HepG2 (cell line): ENCODE data around the gene CASKIN1. TPM values are rescaled to one million over a fixed set of nuclear protein-coding genes. Genes with fewer than 3 reads are reported as not detected.

Source experiments
- ADNP ChIP-seq: sonication (generic); formaldehyde crosslinking; IDR thresholded peaks from 2 replicates; pipeline ENCODE4 v1.4.0; 2020; ENCODE audit warnings: missing genetic modification reagents
- AKNA ChIP-seq: sonication (generic); formaldehyde crosslinking; IDR thresholded peaks from 2 replicates; pipeline ENCODE4 v1.4.0; 2020; ENCODE audit warnings: missing genetic modification reagents, borderline replicate concordance
- CEBPZ ChIP-seq: IDR thresholded peaks from 2 replicates; pipeline ENCODE4 v1.6.1; 2012; ENCODE audit warnings: low read length, improper control_type of control experiment
- ETS1 ChIP-seq: sonication (generic); formaldehyde crosslinking; IDR thresholded peaks from 2 replicates; pipeline ENCODE4 v1.4.0; 2020; ENCODE audit warnings: missing genetic modification reagents
- IKZF4 ChIP-seq: sonication (generic); formaldehyde crosslinking; IDR thresholded peaks from 2 replicates; pipeline ENCODE4 v1.5.1; 2020; ENCODE audit warnings: borderline replicate concordance, mild to moderate bottlenecking, low read depth, missing genetic modification reagents; ENCODE audit errors: not compliant biosample characterization
- KMT2A ChIP-seq: sonication (generic); formaldehyde crosslinking; IDR thresholded peaks from 2 replicates; pipeline ENCODE4 v1.4.0; 2020; ENCODE audit warnings: missing genetic modification reagents
- MTA1 ChIP-seq: sonication (generic); formaldehyde crosslinking; IDR thresholded peaks from 2 replicates; pipeline ENCODE4 v1.4.0; 2020; ENCODE audit warnings: missing genetic modification reagents, mild to moderate bottlenecking, borderline replicate concordance
- NFYC ChIP-seq: IDR thresholded peaks from 2 replicates; pipeline ENCODE4 v1.6.1; 2016; ENCODE audit warnings: missing genetic modification reagents, missing compliant biosample characterization
- PHF5A ChIP-seq: IDR thresholded peaks from one replicate; pipeline ENCODE4 v1.6.1; 2018; ENCODE audit warnings: low read depth, missing genetic modification reagents; ENCODE audit not compliant: unreplicated experiment
- RBFOX2 ChIP-seq: fragments of 200-400 bp; formaldehyde crosslinking; IDR thresholded peaks from 2 replicates; pipeline ENCODE4 v1.6.1; 2017; ENCODE audit warnings: low read depth, mild to moderate bottlenecking, low read length
- SRSF1 ChIP-seq: fragments of 200-400 bp; formaldehyde crosslinking; optimal IDR thresholded peaks from 2 replicates; pipeline ENCODE3; 2017; ENCODE audit warnings: mild to moderate bottlenecking, low read depth, low read length, moderate library complexity
- TBX3 ChIP-seq: fragments of 450-650 bp; IDR thresholded peaks from 2 replicates; pipeline ENCODE4 v1.6.1; 2017; ENCODE audit warnings: antibody characterized with exemption, mild to moderate bottlenecking, inconsistent platforms, borderline replicate concordance
- TCF7 ChIP-seq: sonication (generic); IDR thresholded peaks from 2 replicates; pipeline ENCODE4 v1.6.1; 2016; ENCODE audit warnings: antibody characterized with exemption, low read depth
- XBP1 ChIP-seq: sonication (generic); formaldehyde crosslinking; IDR thresholded peaks from 2 replicates; pipeline ENCODE4 v1.5.0; 2020; ENCODE audit warnings: missing genetic modification reagents
- ZEB1 ChIP-seq: IDR thresholded peaks from 2 replicates; pipeline ENCODE4 v1.6.1; 2012; ENCODE audit warnings: mild to moderate bottlenecking, low read depth, inconsistent platforms; ENCODE audit not compliant: insufficient replicate concordance
- ZFP62 ChIP-seq: sonication (generic); formaldehyde crosslinking; IDR thresholded peaks from 2 replicates; pipeline ENCODE4 v1.4.0; 2020; ENCODE audit warnings: missing genetic modification reagents
- ZNF282 ChIP-seq: fragments of 450-650 bp; IDR thresholded peaks from 2 replicates; pipeline ENCODE4 v1.6.1; 2018; ENCODE audit not compliant: partially characterized antibody
- polyA plus RNA-seq, 8 experiments: library from polyadenylated mRNA; depleted of rRNA in 3 of 8; stranded (reverse) in 7 of 8; unstranded in 1 of 8; fragments of >200 nt; fragmentation: Illumina TruSeq in 4 of 8; extraction: Trizol in 4 of 8; gene quantifications; 2 replicates each; pipeline versions ENCODE4 v1.2.1 to v1.2.3, GENCODE V29; 2011 to 2016; ENCODE audit warnings: low read depth in 4 of 8, missing spikeins in 1 of 8, mixed read lengths in 1 of 8; ENCODE audit not compliant: insufficient read depth in 1 of 8
- total RNA-seq, 5 experiments: library from RNA; depleted of rRNA; stranded (reverse); fragments of >200 nt; fragmentation: Illumina TruSeq; extraction: Trizol; gene quantifications; 2 replicates each; pipeline ENCODE4 v1.2.3, GENCODE V29; 2016; ENCODE audit warnings: low read depth in 1 of 5

The CASKIN1 gene
- total and polyA plus RNA-seq, 2 of the 13 experiments (the other 11 are each of a cell fraction or from before 2014, with no cell fraction given) = 1.2 to 2.2 TPM

GRCh38 chr16:2210386-2211365 is 14.3 kb upstream of the CASKIN1 start, which contains the start of gene BRICD5 (continued):
- TF ChIP-seq AKNA (CRISPR knock-in tag) (no peak), ZFP62 (CRISPR knock-in tag) (no peak), XBP1 (CRISPR knock-in tag) (no peak), NFYC (CRISPR knock-in tag) (no peak), ADNP (CRISPR knock-in tag) (no peak), PHF5A (CRISPR knock-in tag) (no peak), TCF7 (no peak), SRSF1 (peak; percentile 27), CEBPZ (no peak), ETS1 (no peak), KMT2A (no peak; the same call in 1 of the 2 replicates), MTA1 (0 out of 2 replicates have a peak, but pooled peaks have one; percentile 23), ZNF282 (no peak), IKZF4 (no peak), ZEB1 (no peak), TBX3 (no peak), RBFOX2 (peak; percentile 45)
